Thyroid gland (tissue), 4 donors: ENCODE measurements around the gene ZFAND2B.

ENCODE experiments used
- POLR2A ChIP-seq, 2 donors: fragments of 450-650 bp; IDR thresholded peaks; one replicate each; pipeline ENCODE4 v1.6.1; 2017; ENCODE audit warnings: antibody characterized with exemption in 2 of 2, mild to moderate bottlenecking in 2 of 2, moderate library complexity in 1 of 2
- TF ChIP-seq, protein P1 (sequence below), 6 experiments: fragments of 200-600 bp in 3 of 6; fragments of 450-650 bp in 3 of 6; sonication (generic) in 3 of 6; IDR thresholded peaks; one replicate each; pipeline ENCODE4 v1.5.1; 2016 to 2019; ENCODE audit warnings: antibody characterized with exemption in 6 of 6, mild to moderate bottlenecking in 2 of 6, inconsistent platforms in 1 of 6, moderate library complexity in 1 of 6

DNA sequence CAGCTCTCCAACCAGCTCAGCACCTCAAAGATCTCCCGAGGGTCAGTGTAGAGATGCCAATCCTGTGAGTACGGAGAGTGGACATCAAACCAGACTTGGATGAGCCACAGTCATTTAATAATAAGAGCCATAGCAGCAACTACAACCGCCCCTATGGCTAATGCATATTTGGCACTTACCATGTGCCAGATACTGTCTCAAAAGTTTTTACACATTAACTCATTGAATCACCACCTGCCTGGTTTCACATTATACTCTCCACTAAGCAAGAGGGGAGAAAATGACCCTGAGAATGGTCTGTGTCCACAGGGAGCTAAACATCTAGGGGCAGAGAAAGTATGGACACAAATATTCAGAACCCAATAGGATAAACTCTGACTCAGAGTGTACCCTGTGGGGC is 32.4 kb upstream of the ZFAND2B start:
- TF ChIP-seq, protein P1, sequence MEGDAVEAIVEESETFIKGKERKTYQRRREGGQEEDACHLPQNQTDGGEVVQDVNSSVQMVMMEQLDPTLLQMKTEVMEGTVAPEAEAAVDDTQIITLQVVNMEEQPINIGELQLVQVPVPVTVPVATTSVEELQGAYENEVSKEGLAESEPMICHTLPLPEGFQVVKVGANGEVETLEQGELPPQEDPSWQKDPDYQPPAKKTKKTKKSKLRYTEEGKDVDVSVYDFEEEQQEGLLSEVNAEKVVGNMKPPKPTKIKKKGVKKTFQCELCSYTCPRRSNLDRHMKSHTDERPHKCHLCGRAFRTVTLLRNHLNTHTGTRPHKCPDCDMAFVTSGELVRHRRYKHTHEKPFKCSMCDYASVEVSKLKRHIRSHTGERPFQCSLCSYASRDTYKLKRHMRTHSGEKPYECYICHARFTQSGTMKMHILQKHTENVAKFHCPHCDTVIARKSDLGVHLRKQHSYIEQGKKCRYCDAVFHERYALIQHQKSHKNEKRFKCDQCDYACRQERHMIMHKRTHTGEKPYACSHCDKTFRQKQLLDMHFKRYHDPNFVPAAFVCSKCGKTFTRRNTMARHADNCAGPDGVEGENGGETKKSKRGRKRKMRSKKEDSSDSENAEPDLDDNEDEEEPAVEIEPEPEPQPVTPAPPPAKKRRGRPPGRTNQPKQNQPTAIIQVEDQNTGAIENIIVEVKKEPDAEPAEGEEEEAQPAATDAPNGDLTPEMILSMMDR (IDR thresholded peaks at IDR 0.05): no peak
- TF ChIP-seq POLR2A (IDR thresholded peaks at IDR 0.05): no peak
